Measurements from ENCODE around the gene LYPD3.
A peak's percentile ranks its signal among the peaks of the same experiment; 100 is the strongest.

LYPD3 gene

GRCh38 chr19:43433689-43434088 lies 31.7 kb downstream of the LYPD3 start:
- TF ChIP-seq CTCF (conservative IDR thresholded peaks at IDR 0.05; ENCODE audit: low read length): no peak
- no peak overlapping the region for H3K4me3 ChIP-seq (ENCODE audit: low read length)
- no peak for DNase-seq (ENCODE audit: low read depth)

GRCh38 chr19:43433358-43433673 lies 32.1 kb downstream of the LYPD3 start:
- H3K4me3 ChIP-seq (ENCODE audit: low read length): no peak overlapping the region
- no peak for TF ChIP-seq CTCF (conservative IDR thresholded peaks at IDR 0.05; ENCODE audit: low read length)
- DNase-seq (ENCODE audit: low read depth): no peak

GRCh38 chr19:43430976-43431375 lies 34.4 kb downstream of the LYPD3 start:
- no peak for DNase-seq (ENCODE audit: low read depth)
- TF ChIP-seq CTCF (conservative IDR thresholded peaks at IDR 0.05; ENCODE audit: low read length): no peak

GRCh38 chr19:43430142-43430710 lies 35.2 kb downstream of the LYPD3 start:
- peak; percentile 29; the same call in 1 of the 2 replicates for TF ChIP-seq CTCF (conservative IDR thresholded peaks at IDR 0.05; ENCODE audit: low read length)

More at GRCh38 chr19:43430976-43431375, 34.4 kb downstream of the LYPD3 start:
- no peak overlapping the region for H3K4me3 ChIP-seq (ENCODE audit: low read length)

GRCh38 chr19:43429395-43429794 lies 36.0 kb downstream of the LYPD3 start:
- TF ChIP-seq CTCF (conservative IDR thresholded peaks at IDR 0.05; ENCODE audit: low read length): no peak
- no peak overlapping the region for H3K4me3 ChIP-seq (ENCODE audit: low read length)
- DNase-seq (ENCODE audit: low read depth): no peak

More at GRCh38 chr19:43430142-43430710, 35.2 kb downstream of the LYPD3 start:
- no peak for DNase-seq (ENCODE audit: low read depth)
- no peak overlapping the region for H3K4me3 ChIP-seq (ENCODE audit: low read length)

- TF ChIP-seq CTCF (conservative IDR thresholded peaks at IDR 0.05; ENCODE audit: low read length): peak; percentile 64
- peak; percentile 29 for DNase-seq (ENCODE audit: low read depth)
- no peak overlapping the region for H3K4me3 ChIP-seq (ENCODE audit: low read length)
Observed at GRCh38 chr19:43425567-43426392, 39.6 kb downstream of the LYPD3 start.

- TF ChIP-seq CTCF (conservative IDR thresholded peaks at IDR 0.05; ENCODE audit: low read length): no peak
- no peak for DNase-seq (ENCODE audit: low read depth)
- H3K4me3 ChIP-seq (ENCODE audit: low read length): no peak overlapping the region
Observed at GRCh38 chr19:43423779-43424178, 41.6 kb downstream of the LYPD3 start.
